ENCODE results near the gene NUP188.

DNA sequence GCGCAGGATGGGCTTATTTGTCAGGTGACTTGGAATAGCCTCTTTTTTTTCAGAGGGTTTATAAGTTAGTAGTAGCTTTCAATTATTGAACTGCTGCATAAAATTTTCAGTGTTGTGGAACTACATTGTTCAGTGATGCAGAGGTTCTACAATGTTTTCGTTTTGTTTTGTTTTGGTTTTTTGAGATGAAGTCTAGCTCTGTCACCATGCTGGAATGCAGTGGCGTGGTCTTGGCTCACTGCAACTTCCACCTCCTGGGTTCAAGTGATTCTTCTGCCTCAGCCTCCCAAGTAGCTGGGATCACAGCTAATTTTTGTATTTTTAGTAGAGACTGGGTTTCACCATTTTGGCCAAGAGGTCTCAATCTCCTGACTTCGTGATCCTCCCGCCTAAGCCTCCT lies 22.0 kb downstream of the NUP188 start:
- TF ChIP-seq, protein P1, sequence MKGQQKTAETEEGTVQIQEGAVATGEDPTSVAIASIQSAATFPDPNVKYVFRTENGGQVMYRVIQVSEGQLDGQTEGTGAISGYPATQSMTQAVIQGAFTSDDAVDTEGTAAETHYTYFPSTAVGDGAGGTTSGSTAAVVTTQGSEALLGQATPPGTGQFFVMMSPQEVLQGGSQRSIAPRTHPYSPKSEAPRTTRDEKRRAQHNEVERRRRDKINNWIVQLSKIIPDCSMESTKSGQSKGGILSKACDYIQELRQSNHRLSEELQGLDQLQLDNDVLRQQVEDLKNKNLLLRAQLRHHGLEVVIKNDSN (CRISPR knock-in tag; IDR thresholded peaks at IDR 0.05), result no peak
- TF ChIP-seq, protein P2, sequence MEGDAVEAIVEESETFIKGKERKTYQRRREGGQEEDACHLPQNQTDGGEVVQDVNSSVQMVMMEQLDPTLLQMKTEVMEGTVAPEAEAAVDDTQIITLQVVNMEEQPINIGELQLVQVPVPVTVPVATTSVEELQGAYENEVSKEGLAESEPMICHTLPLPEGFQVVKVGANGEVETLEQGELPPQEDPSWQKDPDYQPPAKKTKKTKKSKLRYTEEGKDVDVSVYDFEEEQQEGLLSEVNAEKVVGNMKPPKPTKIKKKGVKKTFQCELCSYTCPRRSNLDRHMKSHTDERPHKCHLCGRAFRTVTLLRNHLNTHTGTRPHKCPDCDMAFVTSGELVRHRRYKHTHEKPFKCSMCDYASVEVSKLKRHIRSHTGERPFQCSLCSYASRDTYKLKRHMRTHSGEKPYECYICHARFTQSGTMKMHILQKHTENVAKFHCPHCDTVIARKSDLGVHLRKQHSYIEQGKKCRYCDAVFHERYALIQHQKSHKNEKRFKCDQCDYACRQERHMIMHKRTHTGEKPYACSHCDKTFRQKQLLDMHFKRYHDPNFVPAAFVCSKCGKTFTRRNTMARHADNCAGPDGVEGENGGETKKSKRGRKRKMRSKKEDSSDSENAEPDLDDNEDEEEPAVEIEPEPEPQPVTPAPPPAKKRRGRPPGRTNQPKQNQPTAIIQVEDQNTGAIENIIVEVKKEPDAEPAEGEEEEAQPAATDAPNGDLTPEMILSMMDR (IDR thresholded peaks at IDR 0.05), result no peak
- TF ChIP-seq, protein P3, sequence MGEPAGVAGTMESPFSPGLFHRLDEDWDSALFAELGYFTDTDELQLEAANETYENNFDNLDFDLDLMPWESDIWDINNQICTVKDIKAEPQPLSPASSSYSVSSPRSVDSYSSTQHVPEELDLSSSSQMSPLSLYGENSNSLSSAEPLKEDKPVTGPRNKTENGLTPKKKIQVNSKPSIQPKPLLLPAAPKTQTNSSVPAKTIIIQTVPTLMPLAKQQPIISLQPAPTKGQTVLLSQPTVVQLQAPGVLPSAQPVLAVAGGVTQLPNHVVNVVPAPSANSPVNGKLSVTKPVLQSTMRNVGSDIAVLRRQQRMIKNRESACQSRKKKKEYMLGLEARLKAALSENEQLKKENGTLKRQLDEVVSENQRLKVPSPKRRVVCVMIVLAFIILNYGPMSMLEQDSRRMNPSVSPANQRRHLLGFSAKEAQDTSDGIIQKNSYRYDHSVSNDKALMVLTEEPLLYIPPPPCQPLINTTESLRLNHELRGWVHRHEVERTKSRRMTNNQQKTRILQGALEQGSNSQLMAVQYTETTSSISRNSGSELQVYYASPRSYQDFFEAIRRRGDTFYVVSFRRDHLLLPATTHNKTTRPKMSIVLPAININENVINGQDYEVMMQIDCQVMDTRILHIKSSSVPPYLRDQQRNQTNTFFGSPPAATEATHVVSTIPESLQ (CRISPR knock-in tag; IDR thresholded peaks at IDR 0.05), result no peak
- TF ChIP-seq, protein P4, sequence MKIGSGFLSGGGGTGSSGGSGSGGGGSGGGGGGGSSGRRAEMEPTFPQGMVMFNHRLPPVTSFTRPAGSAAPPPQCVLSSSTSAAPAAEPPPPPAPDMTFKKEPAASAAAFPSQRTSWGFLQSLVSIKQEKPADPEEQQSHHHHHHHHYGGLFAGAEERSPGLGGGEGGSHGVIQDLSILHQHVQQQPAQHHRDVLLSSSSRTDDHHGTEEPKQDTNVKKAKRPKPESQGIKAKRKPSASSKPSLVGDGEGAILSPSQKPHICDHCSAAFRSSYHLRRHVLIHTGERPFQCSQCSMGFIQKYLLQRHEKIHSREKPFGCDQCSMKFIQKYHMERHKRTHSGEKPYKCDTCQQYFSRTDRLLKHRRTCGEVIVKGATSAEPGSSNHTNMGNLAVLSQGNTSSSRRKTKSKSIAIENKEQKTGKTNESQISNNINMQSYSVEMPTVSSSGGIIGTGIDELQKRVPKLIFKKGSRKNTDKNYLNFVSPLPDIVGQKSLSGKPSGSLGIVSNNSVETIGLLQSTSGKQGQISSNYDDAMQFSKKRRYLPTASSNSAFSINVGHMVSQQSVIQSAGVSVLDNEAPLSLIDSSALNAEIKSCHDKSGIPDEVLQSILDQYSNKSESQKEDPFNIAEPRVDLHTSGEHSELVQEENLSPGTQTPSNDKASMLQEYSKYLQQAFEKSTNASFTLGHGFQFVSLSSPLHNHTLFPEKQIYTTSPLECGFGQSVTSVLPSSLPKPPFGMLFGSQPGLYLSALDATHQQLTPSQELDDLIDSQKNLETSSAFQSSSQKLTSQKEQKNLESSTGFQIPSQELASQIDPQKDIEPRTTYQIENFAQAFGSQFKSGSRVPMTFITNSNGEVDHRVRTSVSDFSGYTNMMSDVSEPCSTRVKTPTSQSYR (CRISPR knock-in tag; IDR thresholded peaks at IDR 0.05), result no peak
- no peak for TF ChIP-seq FOXP1 (CRISPR knock-in tag; IDR thresholded peaks at IDR 0.05; ENCODE audit: borderline replicate concordance)

Data from WTC11 (cell line).